Lower leg skin (tissue), 4 donors: ENCODE data around the gene ELL. TPM values are rescaled to one million over a fixed set of nuclear protein-coding genes. Genes with fewer than 3 reads are reported as not detected.

ENCODE experiments used
- DNase-seq, 2 donors: peaks; one replicate each; pipeline ENCODE4 v3.0.0-alpha.2; 2019; ENCODE audit warnings: low spot score in 2 of 2
- H3K4me3 ChIP-seq: fragments of 200-600 bp; sonication (generic); 2 replicates; pipeline ENCODE4 v1.5.1; 2017; ENCODE audit warnings: mild to moderate bottlenecking, low read depth; ENCODE audit not compliant: poor library complexity, severe bottlenecking
- POLR2A ChIP-seq, 2 donors: fragments of 450-650 bp; IDR thresholded peaks; one replicate each; pipeline ENCODE4 v1.6.1; 2016 to 2017; ENCODE audit warnings: antibody characterized with exemption in 2 of 2, mild to moderate bottlenecking in 1 of 2, moderate library complexity in 1 of 2
- WGBS, 2 donors: methylation state at CpG; one replicate each; pipeline ENCODE4 v1.1.5; 2018; 5-methylcytosine and 5-hydroxymethylcytosine counted together
- intact Hi-C: fragments of 100-400 bp; cut with DNase I; formaldehyde crosslinking; loops from one replicate; pipeline ENCODE4 v1.15.0; 2023; ENCODE audit warnings: low total_unique reads
- total RNA-seq, 4 donors: library from RNA; depleted of rRNA; stranded (reverse); fragments of >200 nt; gene quantifications; one replicate each; pipeline ENCODE4 v1.1.0, GENCODE V29; 2016
- TF ChIP-seq, protein P1 (sequence below), 3 donors: fragments of 450-650 bp; IDR thresholded peaks; one replicate each; pipeline ENCODE4 v1.5.1; 2016; ENCODE audit warnings: antibody characterized with exemption in 3 of 3, mild to moderate bottlenecking in 3 of 3, moderate library complexity in 2 of 3

ELL gene
- total RNA-seq, 4 donors from 2014 or later, result 21.5 to 37.9 (median 24.8) TPM

DNA sequence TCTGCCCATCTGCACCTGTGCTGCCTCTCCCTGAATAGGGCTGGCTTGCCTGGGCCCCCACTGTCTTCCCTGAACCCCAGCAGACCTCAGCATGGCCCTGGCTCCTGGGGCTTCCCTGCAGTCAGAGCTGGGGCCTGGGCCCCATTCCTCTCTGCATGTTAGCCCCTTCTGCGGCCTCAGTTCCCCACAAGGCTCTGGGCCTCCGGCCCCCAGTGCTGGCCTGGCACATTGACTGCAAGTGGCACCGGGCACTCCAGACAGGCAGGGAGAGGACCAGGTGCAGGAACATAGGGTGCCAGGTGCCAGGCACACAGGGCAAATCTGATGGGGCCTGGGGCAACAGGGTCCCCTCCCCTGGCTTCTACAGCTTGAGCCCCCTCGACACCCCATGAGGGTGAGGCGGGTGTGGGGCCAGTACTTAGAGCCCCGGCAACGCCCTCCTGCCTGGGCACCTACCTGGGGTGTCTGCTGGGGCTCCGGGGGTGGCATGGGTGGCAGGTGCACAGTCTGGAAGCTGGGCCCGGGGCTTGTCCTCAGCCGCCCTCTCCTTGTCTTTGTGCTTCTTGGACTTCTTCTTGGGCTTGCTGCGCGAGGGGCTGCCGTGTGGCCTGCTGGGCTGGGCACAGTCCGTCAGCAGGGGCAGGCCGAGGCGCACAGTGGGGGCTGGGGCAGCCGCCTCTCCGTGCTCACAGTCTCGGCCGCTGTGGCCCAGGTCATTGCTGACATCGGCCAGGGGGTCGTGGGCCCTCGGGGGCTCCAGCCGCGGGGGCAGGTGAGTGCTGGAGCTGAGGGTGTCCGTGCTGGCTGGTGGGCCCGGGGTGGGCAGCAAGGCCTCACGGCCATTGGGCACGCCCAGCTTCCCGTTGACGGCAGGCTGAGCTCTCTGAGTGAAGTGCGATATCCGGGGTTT, 71.6 kb downstream of the ELL start:
- DNase-seq, result no peak
- intact Hi-C loops, result loop anchor here (10.0 kb wide), 1 partner anchor 395 kb away; no protein-coding TSS in a partner anchor
- no peak for TF ChIP-seq POLR2A (IDR thresholded peaks at IDR 0.05)
- TF ChIP-seq, protein P1, sequence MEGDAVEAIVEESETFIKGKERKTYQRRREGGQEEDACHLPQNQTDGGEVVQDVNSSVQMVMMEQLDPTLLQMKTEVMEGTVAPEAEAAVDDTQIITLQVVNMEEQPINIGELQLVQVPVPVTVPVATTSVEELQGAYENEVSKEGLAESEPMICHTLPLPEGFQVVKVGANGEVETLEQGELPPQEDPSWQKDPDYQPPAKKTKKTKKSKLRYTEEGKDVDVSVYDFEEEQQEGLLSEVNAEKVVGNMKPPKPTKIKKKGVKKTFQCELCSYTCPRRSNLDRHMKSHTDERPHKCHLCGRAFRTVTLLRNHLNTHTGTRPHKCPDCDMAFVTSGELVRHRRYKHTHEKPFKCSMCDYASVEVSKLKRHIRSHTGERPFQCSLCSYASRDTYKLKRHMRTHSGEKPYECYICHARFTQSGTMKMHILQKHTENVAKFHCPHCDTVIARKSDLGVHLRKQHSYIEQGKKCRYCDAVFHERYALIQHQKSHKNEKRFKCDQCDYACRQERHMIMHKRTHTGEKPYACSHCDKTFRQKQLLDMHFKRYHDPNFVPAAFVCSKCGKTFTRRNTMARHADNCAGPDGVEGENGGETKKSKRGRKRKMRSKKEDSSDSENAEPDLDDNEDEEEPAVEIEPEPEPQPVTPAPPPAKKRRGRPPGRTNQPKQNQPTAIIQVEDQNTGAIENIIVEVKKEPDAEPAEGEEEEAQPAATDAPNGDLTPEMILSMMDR (IDR thresholded peaks at IDR 0.05), result no peak
- WGBS, 2 donors, result 75 to 76% methylated on average over 24 to 29 of the region's 33 CpGs
- no peak overlapping the region for H3K4me3 ChIP-seq

DNA sequence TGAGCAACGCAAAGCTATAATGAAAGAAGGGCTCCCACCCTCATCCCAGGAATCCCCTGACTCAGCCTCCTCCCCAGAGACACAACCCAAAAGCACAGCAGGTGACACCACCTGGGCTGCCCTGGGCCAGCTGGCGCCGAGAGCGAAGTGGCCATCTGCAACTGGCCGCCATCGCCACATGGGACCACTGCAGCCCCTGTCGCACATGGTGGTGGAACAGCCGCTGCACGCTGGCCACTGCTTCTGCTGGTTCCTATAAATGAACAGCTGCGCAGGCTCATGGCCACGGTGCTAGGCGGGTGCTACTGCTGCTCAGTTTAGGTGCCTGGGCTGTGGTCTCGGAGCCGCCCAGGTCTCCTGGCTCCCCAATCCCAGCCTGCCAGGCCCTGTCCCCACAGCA, 72.3 kb downstream of the ELL start:
- DNase-seq, result no peak
- TF ChIP-seq, protein P1 (IDR thresholded peaks at IDR 0.05), result no peak
- TF ChIP-seq POLR2A (IDR thresholded peaks at IDR 0.05), result no peak
- intact Hi-C loops, result no loop called here
- no peak overlapping the region for H3K4me3 ChIP-seq
- 97 to 100% methylated on average over 4 to 11 of the region's 14 CpGs for WGBS, 2 donors

DNA sequence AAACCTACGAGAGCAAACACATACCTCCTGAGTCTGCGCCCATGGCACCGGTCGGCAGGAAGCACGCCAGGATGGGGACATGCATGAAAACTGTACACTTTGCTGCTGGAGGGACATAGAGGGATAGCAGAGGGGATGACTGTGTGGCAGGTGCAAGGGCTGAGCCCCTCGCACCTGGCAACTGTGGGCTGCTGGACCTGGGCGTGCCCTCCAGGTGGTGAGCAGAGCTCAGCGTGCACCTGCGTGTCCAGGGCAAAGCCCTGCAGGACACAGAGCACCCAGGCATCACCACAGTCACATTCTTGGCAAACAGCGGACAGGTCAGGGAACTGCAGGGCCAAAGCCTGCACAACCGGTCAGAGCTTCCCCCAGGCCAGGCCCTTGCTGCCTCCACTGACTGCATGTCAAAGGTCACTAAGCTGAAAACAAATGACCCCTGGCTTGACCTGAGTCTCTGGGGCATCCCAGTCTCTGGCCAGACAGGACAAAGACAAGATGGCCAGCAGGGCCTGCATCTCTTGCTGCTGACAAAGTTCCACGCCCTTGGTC, 75.0 kb downstream of the ELL start:
- TF ChIP-seq, protein P1 (IDR thresholded peaks at IDR 0.05), result no peak
- TF ChIP-seq POLR2A (IDR thresholded peaks at IDR 0.05), result no peak
- DNase-seq, result no peak
- no peak overlapping the region for H3K4me3 ChIP-seq
- intact Hi-C loops, result no loop called here
- WGBS, 2 donors, result 85 to 89% methylated on average over 7 to 11 of the region's 12 CpGs

DNA sequence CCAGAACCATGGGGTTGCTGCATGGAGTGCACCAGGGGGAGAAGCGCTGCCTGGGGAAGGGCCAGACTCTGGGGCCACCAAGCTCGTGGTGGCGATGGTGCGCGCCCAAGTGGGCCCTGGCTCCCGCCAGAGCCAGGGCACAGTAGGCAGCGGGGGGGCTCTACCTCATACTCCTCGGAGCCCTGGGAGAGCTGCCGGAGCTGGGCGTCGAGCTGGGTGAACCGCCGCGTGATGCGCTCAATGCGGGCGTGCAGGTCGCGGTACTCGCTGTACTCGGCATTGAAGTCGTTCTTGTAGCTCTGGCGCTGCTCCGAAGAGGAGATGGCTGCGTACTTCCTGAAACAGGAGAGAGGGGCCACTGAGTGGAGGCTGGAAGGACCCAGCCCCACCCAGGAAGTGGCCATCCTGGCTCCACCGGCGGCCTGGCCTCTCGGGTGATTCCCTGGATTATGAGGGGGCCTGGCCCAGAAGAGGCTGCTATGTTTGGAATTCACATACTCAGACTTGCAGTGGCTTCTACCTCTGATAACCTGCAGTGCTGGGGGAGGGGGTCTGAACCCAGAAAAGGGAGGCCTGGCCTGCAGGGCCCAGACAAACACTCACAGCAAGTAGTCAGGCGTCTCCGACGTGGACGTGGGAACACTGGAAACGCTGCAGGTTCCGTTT, 75.6 kb downstream of the ELL start:
- H3K4me3 ChIP-seq, result no peak overlapping the region
- 84 to 86% methylated on average over 26 to 34 of the region's 34 CpGs for WGBS, 2 donors
- TF ChIP-seq, protein P1 (IDR thresholded peaks at IDR 0.05), result no peak
- no peak for TF ChIP-seq POLR2A (IDR thresholded peaks at IDR 0.05)
- intact Hi-C loops, result no loop called here
- DNase-seq, result no peak

DNA sequence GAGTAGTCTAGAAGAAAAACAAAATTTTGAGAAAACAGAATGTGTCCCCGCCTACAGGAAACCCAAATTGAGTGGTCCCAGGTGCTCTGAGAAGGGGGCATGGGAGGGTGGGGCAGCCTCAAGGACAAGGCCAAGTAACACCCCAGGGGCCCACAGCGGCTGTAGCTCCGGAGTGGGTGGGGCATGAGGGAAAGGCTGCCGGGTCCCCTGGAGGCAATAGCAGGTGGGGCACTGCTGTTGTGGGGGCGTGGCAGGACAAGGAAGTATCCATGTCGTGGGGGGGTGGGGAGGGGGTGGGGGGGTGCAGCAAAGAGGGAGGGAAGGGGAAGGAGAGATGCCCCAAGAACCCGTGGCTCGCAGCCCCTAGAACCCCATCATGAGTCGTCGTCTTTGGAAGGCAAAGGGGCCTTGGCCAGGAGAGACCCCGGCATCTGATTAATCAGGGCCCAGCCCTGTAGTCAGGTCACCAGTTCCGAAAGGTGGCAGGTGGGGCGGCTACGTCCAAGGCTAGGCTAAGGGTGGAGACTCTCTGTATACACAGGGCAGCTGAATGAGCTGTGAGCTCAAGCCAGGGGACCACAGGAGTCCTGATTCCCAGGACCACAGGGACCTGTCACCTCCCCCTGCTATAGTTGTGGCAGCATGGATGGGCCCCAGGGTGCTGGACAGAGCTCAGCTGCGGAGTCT, 76.5 kb downstream of the ELL start:
- no peak for TF ChIP-seq POLR2A (IDR thresholded peaks at IDR 0.05)
- TF ChIP-seq, protein P1 (IDR thresholded peaks at IDR 0.05), result no peak
- H3K4me3 ChIP-seq, result no peak overlapping the region
- 70 to 74% methylated on average over 15 of the region's 15 CpGs for WGBS, 2 donors
- no peak for DNase-seq
- intact Hi-C loops, result no loop called here
